ENCODE measurements around the gene SPAG6. TPM values are rescaled to one million over a fixed set of nuclear protein-coding genes. Genes with fewer than 3 reads are reported as not detected.

SPAG6 gene
- total and polyA plus RNA-seq, 2 of the 4 experiments (the other 2 are of a cell fraction), result not detected

- Histone ChIP-seq H3K9ac (ENCODE audit: low read depth, low read length) (no peak overlapping the region), H2BK20ac (ENCODE audit: low read depth, low read length) (no peak overlapping the region), H3K18ac (ENCODE audit: low read depth, low read length) (no peak overlapping the region), H2AK5ac (ENCODE audit: low read depth, low read length) (no peak overlapping the region), H2BK15ac (ENCODE audit: low read depth, low read length) (no peak overlapping the region), H2BK5ac (ENCODE audit: low read depth, low read length, poor library complexity, severe bottlenecking) (no peak overlapping the region), H4K5ac (ENCODE audit: low read depth, low read length) (no peak overlapping the region), H3K79me1 (ENCODE audit: low read depth in 1 of 2, low read length in 2 of 2) (no peaks in the 10 kb centered on the region), H3K9me3 (ENCODE audit: control insufficient read depth, insufficient read depth, low read length) (no peaks in the 10 kb centered on the region), H3K4me1 (ENCODE audit: control insufficient read depth, insufficient read depth, low read length) (no peaks in the 10 kb centered on the region), H3K4me2 (ENCODE audit: low read depth, low read length) (no peak overlapping the region), H3K36me3 (ENCODE audit: control insufficient read depth, insufficient read depth, low read length) (no peaks in the 10 kb centered on the region), H2AK9ac (replicated peaks; ENCODE audit: low read depth, low read length, poor library complexity) (no peak overlapping the region), H3K56ac (ENCODE audit: extremely low read depth, insufficient read depth, low read length) (no peak overlapping the region), H3K9me1 (ENCODE audit: insufficient read depth, low read length) (no peaks in the 10 kb centered on the region), H3K4ac (ENCODE audit: low read depth, low read length) (no peak overlapping the region), H4K8ac (ENCODE audit: low read depth in 2 of 2, low read length in 2 of 2) (no peak overlapping the region), H3K4me3 (ENCODE audit: insufficient read depth, low read depth, low read length) (no peak overlapping the region), H3K23ac (ENCODE audit: low read depth, low read length) (no peak overlapping the region), H4K91ac (ENCODE audit: insufficient read depth, low read depth, low read length) (no peak overlapping the region), H2AFZ (replicated peaks; ENCODE audit: low read length, poor library complexity) (no peak overlapping the region), H3K27ac (ENCODE audit: insufficient read depth, low read length) (no peak overlapping the region), H2BK120ac (ENCODE audit: low read depth, low read length) (no peak overlapping the region), H3K14ac (replicated peaks; ENCODE audit: low read depth, low read length) (no peak overlapping the region), H3K27me3 (ENCODE audit: control insufficient read depth, insufficient read depth, low read length) (peaks cover 16% of the 10 kb centered on the region), H4K20me1 (ENCODE audit: insufficient read depth, low read length) (no peaks in the 10 kb centered on the region)
- BruUV-seq (replicated peaks), result no TSS peak
- TF ChIP-seq MAFK (IDR thresholded peaks at IDR 0.05; ENCODE audit: low read depth, low read length) (no peak), CEBPB (IDR thresholded peaks at IDR 0.05; ENCODE audit: low read depth, low read length) (no peak), CTCF (conservative IDR thresholded peaks at IDR 0.05; ENCODE audit: low read depth, low read length) (no peak), SMC3 (IDR thresholded peaks at IDR 0.05; ENCODE audit: low read depth, low read length) (no peak), FOS (IDR thresholded peaks at IDR 0.05; ENCODE audit: low read depth, low read length) (no peak), CHD1 (IDR thresholded peaks at IDR 0.05; ENCODE audit: low read depth, low read length) (no peak), RAD21 (IDR thresholded peaks at IDR 0.05; ENCODE audit: low read length) (no peak), BHLHE40 (IDR thresholded peaks at IDR 0.05; ENCODE audit: low read depth, low read length) (no peak), RCOR1 (IDR thresholded peaks at IDR 0.05; ENCODE audit: insufficient replicate concordance, low read length) (no peak), MAZ (IDR thresholded peaks at IDR 0.05; ENCODE audit: borderline replicate concordance, low read depth, low read length) (no peak), MXI1 (IDR thresholded peaks at IDR 0.05; ENCODE audit: borderline replicate concordance, low read depth, low read length) (no peak)
- TF ChIP-seq, protein P1, sequence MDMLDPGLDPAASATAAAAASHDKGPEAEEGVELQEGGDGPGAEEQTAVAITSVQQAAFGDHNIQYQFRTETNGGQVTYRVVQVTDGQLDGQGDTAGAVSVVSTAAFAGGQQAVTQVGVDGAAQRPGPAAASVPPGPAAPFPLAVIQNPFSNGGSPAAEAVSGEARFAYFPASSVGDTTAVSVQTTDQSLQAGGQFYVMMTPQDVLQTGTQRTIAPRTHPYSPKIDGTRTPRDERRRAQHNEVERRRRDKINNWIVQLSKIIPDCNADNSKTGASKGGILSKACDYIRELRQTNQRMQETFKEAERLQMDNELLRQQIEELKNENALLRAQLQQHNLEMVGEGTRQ (IDR thresholded peaks at IDR 0.05; ENCODE audit: low read depth, low read length), result no peak
- dilution Hi-C loops (cut with HindIII; ENCODE audit: low sequenced_read_pairs, unreplicated experiment) (no loop called here), intact Hi-C loops (cut with micrococcal nuclease) (no loop called here), in situ Hi-C loops (cut with MboI; ENCODE audit: low sequenced_read_pairs) (no loop called here)
- no peak for ATAC-seq (ENCODE audit: low read depth)
- ChIA-PET CTCF (no interaction called here), POLR2A (ENCODE audit: unreplicated experiment) (no interaction called here)
- WGBS, 2 experiments (ENCODE audit: extremely low coverage in 2 of 2, insufficient read length in 1 of 2), result no CpG with 5 or more reads among the region's 5 CpGs
- no peak for DNase-seq
These were observed 119.8 kb downstream of the SPAG6 start for GRCh38 chr10:22464966-22465629.
